Measurements from ENCODE around the gene ALDH2.
"Not testable (repeated sequence)": the region's sequence is repeated elsewhere in the genome, so short reads cannot be mapped to it uniquely, and the experiment has no call there.

The ALDH2 gene

DNA sequence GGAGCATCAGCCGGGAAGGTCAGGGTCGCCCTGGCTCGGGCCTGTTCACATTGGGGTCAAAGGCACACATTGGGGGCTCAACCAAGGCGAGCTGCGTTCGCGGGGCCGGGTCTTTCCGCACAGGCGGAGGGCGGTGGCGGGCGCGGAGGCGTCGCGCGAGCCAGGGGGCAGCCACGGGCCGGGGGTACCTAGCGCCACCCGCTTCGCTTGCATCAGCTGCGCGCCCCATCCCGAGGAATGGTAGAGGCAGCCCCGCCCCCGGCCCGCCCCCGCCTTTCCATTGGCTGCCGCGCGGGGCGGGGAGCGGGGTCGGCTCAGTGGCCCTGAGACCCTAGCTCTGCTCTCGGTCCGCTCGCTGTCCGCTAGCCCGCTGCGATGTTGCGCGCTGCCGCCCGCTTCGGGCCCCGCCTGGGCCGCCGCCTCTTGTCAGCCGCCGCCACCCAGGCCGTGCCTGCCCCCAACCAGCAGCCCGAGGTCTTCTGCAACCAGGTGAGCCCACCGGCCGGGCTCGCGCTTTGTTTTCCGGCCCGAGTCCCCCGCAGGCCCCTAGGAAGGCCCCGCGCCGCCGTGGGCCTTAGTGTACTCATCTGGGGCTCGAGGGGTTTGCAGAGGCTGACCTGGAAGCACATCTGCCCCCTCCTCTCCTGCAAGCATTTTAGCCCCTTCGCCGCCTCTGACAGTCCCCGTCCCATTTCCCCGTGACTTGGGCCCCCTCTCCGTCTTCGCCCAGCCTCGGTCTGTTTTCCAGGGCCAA is at the start of gene ALDH2:
Gene ALDH2 (plus strand): TSS at position 326 of the 754 bp plus-strand sequence. CDS start 50 bp downstream, at position 376.
- DNase-seq, result peak; percentile 34 to 35

DNA sequence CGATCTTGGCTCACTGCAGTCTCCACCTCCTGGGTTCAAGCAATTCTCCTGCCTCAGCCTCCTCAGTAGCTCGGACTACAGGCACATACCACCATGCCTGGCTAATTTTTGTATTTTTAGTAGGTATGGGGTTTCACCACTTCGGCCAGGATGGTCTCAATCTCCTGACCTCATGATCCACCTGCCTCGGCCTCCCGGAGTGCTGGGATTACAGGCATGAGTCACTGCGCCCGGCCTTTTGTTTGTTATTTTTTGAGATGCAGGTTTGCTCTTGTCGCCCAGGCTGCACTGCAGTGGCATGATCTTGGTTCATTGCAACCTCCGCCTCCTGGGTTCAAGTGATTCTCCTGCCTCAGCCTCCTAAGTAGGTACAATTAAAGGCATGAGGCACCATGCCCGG is 47.4 kb upstream of the ALDH2 start:
- not testable (repeated sequence) for DNase-seq

DNA sequence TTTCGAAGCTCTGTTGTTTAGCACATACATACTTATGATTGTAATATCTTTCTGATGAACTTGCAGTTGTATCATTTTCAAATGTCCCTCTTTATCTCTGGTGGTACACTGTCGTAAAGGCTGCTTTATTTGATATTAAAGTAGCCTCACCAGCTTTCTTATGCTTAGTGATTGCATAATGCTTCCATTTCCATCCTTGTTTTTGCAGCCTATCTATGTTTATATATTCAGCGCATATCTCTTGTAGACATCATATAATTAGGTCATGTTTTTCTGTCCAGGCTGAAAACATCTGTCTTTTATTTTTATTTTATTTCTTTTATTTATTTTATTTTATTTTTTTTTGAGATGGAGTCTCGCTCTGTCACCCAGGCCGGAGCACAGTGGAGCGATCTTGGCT is 46.3 kb upstream of the ALDH2 start:
- no peak for DNase-seq

DNA sequence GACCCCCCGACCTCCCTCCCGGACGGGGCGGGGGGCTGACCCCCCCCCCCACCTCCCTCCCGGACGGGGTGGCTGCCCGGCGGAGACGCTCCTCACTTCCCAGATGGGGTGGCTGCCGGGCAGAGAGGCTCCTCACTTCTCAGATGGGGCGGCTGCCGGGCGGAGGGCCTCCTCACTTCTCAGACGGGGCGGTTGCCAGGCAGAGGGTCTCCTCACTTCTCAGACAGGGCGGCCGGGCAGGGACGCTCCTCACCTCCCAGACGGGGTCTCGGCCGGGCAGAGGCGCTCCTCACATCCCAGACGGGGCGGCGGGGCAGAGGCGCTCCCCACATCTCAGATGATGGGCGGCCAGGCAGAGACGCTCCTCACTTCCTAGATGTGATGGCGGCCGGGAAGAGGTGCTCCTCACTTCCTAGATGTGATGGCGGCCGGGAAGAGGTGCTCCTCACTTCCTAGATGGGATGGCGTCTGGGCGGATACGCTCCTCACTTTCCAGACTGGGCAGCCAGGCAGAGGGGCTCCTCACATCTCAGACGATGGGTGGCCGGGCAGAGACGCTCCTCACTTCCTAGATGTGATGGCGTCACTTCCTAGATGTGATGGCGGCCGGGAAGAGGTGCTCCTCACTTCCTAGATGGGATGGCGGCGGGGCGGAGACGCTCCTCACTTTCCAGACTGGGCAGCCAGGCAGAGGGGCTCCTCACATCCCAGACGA is 42.9 kb upstream of the ALDH2 start:
- DNase-seq, result not testable (repeated sequence)

DNA sequence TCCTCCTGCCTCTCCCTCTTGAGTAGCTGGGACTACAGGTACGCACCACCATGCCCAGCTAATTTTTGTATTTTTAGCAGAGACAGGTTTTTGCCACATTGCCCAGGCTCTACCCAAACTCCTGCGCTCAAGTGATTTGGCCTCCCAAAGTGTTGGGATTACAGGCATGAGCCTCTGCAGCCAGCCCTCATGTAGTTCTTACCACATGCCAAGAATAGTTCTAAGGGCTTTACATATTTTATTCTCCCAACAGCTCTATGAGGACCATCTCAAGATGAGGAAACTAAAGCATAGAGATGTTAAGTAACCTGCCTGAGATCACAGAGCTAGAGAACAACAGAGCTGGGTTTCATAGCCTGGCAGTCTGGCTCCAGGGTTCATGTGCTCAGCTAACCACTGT is 37.9 kb upstream of the ALDH2 start:
- DNase-seq, result no peak

DNA sequence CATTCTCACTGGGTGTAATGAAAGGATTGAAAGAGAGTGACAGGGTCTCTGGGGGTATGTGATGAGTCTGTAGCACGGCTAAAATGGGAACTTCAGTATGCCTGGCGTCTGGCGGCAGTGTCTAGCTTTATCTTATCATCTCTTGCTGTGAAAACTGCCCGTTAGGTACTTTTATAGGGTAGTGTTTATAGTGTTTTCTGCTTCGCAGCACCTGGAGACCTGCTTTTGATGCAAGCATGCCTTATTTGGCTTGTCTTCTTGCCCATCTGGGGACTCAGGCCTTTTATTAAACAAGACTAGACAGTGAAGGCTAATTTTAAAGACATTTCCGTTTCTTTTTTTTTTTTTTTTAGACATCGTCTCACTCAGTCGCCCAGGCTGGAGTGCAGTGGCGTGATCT is 36.3 kb upstream of the ALDH2 start:
- DNase-seq, result no peak

DNA sequence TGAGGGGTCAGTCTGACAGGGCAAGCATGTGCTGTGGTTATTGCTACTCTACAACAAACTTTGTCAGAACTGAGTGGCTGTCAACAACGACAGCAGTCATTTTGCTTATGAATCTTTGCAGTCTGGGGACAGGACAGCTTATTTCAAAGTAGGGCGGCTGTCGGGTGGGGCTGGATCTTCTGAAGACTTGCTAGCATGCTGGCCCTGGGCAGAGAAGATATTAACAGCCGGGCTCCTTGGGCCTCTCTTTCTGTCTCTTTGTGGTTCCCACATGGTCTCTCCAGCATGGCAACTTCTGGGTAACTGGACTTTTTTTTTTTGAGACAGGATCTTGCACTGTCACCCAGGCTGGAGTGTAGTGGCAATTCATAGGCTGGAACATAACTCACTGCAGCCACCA is 33.9 kb upstream of the ALDH2 start:
- DNase-seq, result no peak

DNA sequence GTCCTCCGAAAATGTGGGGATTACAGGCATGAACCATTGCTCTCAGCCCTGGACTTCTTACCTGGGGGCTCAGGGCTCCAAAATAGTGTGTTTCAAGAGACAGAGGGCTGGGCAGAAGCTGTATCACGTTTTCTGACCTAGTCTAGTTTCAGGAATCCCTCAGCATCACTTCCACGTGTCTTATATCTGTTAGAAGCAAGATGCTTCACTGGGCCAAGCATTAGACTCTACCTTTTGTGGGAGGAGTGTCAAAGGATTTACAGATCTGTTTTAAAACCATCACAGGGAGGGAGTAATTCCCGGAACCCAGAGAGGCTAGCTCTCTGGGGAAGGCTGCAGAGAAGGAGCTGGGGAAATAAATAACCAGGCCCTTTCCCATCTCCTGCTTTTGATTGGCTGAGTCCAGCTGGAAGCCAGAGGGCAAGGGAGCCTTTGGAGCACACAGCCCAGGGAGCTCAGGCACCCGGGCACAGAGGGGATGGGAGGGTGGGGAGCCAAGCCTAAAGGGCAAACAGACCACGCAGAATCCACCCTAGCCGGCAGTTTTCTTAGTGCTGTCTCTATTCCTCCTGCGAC is 33.3 kb upstream of the ALDH2 start:
- no peak for DNase-seq

DNA sequence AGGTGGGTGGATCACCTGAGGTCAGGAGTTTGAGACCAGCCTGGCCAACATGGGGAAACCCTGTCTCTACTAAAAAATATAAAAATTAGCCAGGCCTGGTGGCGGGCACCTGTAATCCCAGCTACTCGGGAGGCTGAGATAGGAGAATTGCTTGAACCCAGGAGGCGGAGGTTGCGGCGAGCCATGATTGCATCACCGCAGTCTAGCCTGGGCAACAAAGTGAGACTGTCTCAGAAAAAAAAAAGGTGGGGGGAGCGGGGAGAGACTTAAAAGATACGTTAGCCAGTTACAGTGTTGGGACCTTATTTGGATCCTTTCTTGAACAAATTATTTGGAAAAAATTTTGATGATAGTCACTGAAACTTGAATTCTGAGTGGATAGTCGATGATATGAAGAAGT is 27.2 kb upstream of the ALDH2 start:
- not testable (repeated sequence) for DNase-seq

DNA sequence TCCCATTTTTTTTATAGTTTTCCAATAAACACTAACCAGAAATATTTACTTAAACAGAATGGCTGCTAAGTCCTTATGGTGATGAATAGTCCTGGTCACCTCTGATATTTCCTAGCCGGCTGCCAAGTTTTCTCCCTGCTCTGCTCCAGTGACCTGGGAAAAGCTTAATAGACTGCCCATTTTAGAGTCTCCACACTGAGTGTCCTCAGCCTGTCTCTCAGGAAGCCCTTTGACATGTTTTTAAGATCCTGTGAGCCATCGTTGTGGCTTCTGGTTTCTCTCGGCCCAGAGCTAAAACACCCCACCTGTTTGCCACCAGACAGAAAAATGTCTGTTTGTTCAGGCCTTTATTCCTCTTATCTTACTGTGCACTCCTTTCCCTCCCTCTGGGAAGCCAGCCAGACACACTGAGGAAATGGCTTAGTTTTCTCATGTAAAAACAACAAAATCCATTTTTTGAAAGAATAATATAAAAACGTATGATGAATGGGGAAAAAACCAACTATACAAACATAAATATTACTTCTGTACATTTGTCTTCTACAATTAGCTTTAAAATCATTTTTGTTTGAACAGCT is 25.4 kb upstream of the ALDH2 start:
- DNase-seq, result no peak

DNA sequence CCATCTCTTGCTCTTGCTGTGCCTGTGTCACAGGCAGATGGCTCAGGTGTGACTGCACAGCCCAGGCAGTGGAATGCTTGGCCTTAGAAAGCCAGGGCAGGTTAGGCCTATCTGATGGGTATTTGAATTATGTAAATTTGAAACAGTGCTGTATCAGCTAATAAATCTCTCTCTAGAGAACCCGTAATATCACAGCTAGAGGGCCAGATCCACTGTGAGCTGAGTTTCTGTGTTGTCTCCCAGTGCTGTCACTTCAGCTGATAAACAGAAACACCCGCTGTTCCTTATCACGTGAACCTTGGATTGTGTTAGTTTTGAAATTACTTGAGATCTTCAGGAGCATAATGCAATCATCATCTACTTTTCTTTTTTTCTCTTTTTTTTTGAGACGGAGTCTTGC is 21.5 kb upstream of the ALDH2 start:
- no peak for DNase-seq

DNA sequence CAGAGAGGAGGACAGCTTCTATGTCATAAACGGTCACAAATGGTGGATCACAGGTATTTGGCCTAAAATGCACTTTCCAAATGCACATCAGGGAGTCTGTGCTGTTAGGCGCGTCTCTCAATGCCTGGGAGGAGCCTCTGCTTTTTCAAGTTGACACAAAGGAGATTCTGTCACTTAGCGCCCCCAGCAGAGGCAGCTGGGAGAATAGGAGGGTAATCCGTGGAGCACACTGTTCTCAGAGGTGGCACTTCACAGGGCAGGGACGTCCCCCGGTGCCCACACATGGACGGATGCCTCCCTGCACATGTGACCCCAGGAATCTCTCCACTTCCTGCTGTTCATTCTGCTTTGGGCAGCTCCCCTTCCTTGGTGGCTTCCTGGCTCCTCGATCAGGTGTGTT is 19.4 kb upstream of the ALDH2 start:
- DNase-seq, result no peak

DNA sequence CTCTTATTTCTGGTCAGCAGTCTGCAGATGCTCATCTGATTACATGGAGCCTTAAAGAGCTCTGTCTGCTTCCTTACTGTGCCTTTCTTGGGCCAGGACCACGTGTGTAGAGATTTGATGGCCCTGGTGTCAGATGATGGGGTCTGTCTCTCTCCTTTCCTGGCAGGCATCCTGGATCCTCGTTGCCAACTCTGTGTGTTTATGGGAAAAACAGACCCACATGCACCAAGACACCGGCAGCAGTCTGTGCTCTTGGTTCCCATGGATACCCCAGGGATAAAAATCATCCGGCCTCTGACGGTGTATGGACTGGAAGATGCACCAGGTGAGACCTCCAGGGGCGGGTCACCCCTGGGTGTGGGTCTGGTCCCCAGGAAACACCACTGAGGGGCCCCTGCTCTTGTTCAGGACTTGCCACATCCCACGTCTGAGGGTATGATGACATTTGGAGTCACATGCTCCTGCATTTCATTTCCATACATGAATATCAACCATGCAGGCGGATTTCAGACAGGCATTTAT is 18.5 kb upstream of the ALDH2 start:
- no peak for DNase-seq

DNA sequence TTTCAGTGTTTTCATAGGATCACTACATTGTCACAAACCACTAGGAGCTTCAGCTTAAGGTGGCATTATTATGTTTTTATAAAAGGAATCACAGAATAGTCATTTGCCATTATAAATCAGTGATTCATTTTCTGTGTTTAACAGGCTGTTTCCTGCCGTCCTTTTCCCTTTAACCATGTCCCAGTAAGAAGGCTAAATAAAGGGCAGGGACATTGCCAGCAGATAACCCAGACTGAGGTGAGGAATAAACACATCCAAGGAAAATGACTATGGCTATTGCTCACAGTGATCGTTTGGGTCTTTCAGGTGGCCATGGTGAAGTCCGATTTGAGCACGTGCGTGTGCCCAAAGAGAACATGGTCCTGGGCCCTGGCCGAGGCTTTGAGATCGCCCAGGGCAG is 17.9 kb upstream of the ALDH2 start:
- DNase-seq, result no peak

DNA sequence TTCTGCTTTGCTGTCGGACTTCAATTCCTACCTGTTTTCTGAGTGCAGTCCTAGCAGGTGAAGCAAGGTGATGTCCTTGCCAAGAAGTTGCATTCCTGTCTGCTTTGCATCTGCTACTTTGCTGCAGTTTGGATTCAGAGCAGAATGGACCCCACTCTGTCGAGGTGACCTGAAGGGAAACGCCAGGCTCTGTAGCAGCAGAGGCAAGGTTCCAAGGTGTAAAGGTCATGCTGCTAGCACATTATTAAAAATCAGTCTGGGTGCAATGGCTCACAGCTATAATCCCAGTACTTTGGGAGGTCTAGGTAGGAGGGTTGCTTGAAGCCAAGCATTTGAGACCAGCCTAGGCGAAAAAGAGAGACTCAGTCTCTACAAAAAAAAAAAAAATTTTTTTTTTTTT is 17.3 kb upstream of the ALDH2 start:
- DNase-seq, result no peak

DNA sequence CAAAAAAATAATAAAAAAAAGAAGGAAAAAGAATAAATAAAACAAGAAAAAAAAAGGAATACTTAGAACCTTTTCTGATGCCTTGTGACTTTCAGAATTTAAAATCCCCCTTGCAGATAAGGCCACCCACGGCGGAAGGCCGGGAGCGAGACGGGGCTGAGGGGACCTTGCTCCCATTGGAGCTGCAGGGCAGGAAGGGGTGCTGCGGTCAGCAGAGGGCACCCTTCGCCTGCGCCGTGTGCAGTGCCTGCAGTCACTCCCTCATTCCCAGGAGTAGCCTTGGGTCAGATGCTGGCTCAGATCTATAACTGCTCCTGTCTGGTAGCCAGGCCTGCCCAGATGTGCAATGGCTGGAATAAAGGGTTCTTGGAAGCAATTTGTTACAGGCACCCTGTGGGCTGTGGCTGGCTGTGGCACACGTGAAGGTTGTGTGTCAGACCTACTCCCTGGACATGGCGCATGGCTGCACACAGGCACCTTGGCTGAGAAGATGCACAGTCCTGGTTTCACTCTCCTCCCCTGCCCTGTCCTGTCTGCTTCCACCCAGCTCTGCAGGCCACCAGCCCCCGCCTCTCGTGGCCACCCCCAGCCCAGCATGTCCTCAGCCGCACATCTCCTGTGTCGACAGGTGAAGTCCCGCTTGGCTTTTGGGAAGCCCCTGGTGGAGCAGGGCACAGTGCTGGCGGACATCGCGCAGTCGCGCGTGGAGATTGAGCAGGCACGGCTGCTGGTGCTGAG is 13.4 kb upstream of the ALDH2 start:
- peak; percentile 7 to 16 for DNase-seq

DNA sequence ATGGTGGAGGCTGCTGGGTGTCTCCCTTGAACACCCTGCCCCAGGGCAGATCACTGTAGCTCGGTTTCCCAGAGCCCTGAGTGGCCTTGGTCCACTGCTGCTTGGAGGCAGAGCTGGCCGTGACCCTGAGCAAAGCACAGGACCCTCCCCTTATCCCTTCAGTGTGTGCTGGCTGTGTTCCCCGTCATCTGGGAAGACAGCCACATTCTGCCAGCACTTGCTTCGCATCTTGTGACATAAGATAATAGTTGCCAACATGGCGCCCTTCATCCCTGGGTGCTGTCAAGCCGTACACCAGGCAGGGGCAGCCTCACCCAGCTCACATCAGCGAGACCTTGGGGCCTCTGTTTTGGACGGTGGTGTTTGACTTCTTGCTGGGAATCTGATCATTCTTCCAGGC is 12.1 kb upstream of the ALDH2 start:
- DNase-seq, result no peak

DNA sequence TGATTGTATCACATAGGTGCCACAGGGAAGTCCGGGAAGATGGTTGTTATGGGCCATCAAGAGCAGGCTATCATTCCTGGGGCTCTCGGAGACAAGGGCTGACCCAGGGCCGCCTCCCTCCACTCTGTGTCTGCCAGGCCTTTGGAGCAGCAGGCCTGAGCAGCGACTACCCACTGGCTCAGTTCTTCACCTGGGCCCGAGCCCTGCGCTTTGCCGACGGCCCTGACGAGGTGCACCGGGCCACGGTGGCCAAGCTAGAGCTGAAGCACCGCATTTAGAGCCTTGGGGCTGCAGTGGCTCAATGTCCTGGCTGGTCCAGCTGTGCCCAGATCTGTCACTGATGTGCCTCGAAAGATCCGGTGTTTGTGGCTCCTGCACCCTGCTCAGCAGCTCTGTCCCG is 10.5 kb upstream of the ALDH2 start:
- no peak for DNase-seq

DNA sequence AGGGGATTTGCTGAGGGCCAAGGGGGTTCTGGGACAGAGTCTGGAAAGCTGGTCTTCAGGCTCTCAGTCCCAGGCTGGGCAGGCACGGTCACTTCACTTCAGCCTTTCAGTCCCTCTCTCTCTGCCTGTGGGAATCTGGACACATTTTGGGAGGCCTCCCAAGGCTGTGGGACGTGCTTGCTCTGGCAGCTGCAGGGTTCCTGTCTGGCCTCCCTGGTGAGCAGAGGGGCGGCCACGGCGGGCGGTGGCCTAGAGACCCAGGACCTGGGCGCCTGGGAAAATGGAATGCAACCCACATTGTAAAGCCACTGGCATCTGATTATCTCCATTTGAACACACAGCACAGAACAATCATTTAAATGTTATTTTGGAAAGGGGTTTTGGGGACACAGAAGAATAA is 10.1 kb upstream of the ALDH2 start:
- no peak for DNase-seq

DNA sequence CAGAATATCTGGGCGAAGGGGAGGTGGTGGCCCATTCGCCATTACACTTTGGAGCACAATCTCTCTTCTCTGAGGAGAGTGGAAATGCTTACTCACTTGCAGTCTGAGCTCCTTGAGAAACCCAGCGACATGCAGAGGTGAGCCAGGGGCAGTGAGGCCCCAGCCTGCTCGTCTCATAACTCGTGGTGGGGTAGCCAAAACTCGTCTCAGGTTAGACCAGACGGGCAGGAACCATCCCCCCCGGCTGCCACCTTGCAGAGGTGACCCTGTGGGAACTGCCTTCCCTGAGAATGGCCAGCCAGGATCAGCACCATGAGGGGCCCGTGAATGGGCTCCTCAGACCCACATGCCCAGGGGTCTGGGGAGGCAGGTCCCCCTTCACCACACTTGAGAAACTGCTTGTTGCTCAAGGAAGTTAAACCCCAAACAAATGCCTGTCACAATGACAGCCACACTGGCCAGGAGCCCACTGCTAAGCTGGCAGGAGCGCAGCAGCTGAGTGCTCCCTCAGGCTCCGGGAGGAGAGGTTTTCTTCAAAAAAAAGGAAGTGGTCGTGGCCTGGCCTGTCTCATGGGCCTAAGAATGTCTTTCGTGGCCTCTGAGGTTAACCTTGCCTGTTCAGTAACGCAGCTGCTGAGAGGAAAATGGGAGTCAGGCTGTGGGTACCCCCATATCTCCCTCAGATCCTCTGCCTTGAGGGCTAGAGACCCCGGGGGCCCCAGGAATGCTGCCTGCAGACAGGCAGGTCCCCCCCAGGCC is 9.2 kb upstream of the ALDH2 start:
- DNase-seq, result no peak

DNA sequence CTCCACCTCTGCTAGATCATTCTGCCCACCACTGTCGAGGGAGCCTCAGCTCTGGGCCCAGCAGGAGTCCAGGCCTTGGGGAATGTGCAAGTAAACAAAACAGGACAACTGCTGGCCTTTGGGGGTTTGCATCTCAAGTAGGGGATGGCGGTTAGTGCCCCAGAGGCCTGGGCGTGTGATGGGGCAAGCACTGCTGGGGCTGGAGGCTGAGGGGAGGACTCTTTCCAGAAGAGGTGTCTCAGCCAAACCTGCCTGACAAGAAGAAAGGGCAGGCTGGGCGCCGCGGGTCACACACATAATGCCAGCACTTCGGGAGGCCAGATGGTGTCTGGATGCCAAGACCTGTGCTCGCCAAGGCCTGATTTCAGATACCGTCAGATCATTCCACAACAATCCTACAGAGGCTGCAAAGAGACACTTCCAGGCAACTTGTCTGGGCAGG is 8.6 kb upstream of the ALDH2 start:
- DNase-seq, result no peak

DNA sequence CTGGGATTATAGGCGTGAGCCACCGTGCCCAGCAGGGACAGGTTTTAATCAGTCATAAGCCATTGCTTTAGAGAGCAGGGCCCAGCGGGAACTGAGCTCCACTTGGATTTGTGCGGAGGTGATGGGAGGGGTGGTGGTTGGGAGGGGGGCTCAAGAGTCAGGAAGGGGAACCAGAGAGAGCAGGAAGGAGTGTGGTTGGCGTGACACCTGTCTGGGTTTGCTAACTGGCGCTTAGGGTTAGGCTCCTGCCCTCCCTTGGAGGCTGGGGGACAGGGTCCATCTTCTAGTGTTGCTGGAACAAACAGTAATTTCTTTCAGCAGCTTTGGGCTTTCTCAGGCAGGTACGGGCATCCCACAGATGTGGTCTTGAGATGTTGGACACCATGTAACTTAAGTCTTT is 7.5 kb upstream of the ALDH2 start:
- DNase-seq, result no peak

All from activated CD4-positive, alpha-beta T cell treated with anti-CD3 and anti-CD28 coated beads, Interleukin-2, amount 50 U/mL, for 48 hours (primary cell).